Endothelial cell of umbilical vein (primary cell): ENCODE measurements around the gene RIMBP2. TPM values are rescaled to one million over a fixed set of nuclear protein-coding genes. Genes with fewer than 3 reads are reported as not detected.

Experiments
- BruUV-seq: library from RNA; stranded (reverse); fragments of 400-500 nt; replicated peaks from 2 replicates; lab custom pipeline; 2021; lab: Mats Ljungman, UMichigan
- CTCF ChIA-PET: fragments of 300-600, 350-600 bp; sonication (Branson Sonifier 250); formaldehyde crosslinking; loops from one replicate; lab custom pipeline; 2021; ENCODE audit warnings: antibody characterized with exemption, inconsistent platforms; lab: Charles Lee
- POLR2A ChIA-PET: fragments of 300-600, 350-600 bp; sonication (Branson Sonifier 250); formaldehyde crosslinking; loops from one replicate; lab custom pipeline; 2021; ENCODE audit warnings: antibody characterized with exemption, inconsistent platforms; lab: Charles Lee
- DNase-seq: peaks from one replicate; pipeline ENCODE4 v3.0.0-alpha.2; 2011; ENCODE audit warnings: low read depth, low spot score
- FAIRE-seq: peaks from 2 replicates; lab custom pipeline; 2011; peaks lifted over from hg19 to GRCh38; lab: Jason Lieb, UNC
- H2AFZ ChIP-seq: 2 replicates; pipeline ENCODE4 v1.6.0; 2012; ENCODE audit warnings: low read depth, low read length, control low read depth, inconsistent platforms
- H3K27ac ChIP-seq: 2 replicates; pipeline ENCODE4 v1.5.1; 2011; ENCODE audit warnings: low read depth, mild to moderate bottlenecking, control low read depth, low read length, moderate library complexity; ENCODE audit not compliant: insufficient read depth
- H3K27me3 ChIP-seq, 2 experiments: 2 replicates each; pipeline versions ENCODE4 v1.6.0 to v1.6.1; 2011; ENCODE audit warnings: low read length in 2 of 2, mixed read lengths in 1 of 2; ENCODE audit not compliant: control insufficient read depth in 2 of 2, insufficient read depth in 2 of 2
- H3K36me3 ChIP-seq, 2 experiments: 2 replicates in 1 of 2; 3 replicates in 1 of 2; pipeline ENCODE4 v1.5.1; 2011; ENCODE audit warnings: low read length in 2 of 2, mild to moderate bottlenecking in 1 of 2, moderate library complexity in 1 of 2; ENCODE audit not compliant: control insufficient read depth in 2 of 2, insufficient read depth in 2 of 2; ENCODE audit errors: extremely low read depth in 1 of 2
- H3K4me1 ChIP-seq: 3 replicates; pipeline ENCODE4 v1.5.1; 2011; ENCODE audit warnings: mild to moderate bottlenecking, low read length; ENCODE audit not compliant: control insufficient read depth, insufficient read depth; ENCODE audit errors: extremely low read depth
- H3K4me2 ChIP-seq: 2 replicates; pipeline ENCODE4 v1.6.1; 2011; ENCODE audit warnings: low read length, control low read depth, mixed read lengths; ENCODE audit not compliant: insufficient read depth
- H3K4me3 ChIP-seq, 3 experiments: fragments of 200-600 bp in 1 of 3; sonication (generic), shearing (Covaris generic) in 1 of 3; replicated peaks in 1 of 3; 2 replicates each; pipeline ENCODE4 v1.5.1; 2011 to 2016; ENCODE audit warnings: control low read depth in 3 of 3, low read length in 3 of 3, mild to moderate bottlenecking in 2 of 3, inconsistent platforms in 1 of 3, low read depth in 1 of 3, moderate library complexity in 1 of 3; ENCODE audit not compliant: insufficient read depth in 1 of 3
- H3K79me2 ChIP-seq: 2 replicates; pipeline ENCODE4 v1.6.0; 2012; ENCODE audit warnings: low read length, inconsistent platforms; ENCODE audit not compliant: control insufficient read depth, insufficient read depth
- H3K9ac ChIP-seq: replicated peaks from 2 replicates; pipeline ENCODE3; 2011; ENCODE audit warnings: low read length, control low read depth; ENCODE audit not compliant: insufficient read depth; ENCODE audit errors: extremely low read depth
- H3K9me1 ChIP-seq: replicated peaks from 3 replicates; pipeline ENCODE4 v1.6.0; 2011; ENCODE audit warnings: mild to moderate bottlenecking, low read length; ENCODE audit not compliant: control insufficient read depth, insufficient read depth; ENCODE audit errors: extremely low read depth
- H3K9me3 ChIP-seq: replicated peaks from 2 replicates; pipeline ENCODE4 v1.5.1; 2012; ENCODE audit warnings: low read length, inconsistent platforms; ENCODE audit not compliant: control insufficient read depth, insufficient read depth
- H4K20me1 ChIP-seq: replicated peaks from 2 replicates; pipeline ENCODE3; 2011; ENCODE audit warnings: mild to moderate bottlenecking, low read length; ENCODE audit not compliant: control insufficient read depth, insufficient read depth; ENCODE audit errors: extremely low read depth
- CTCF ChIP-seq, 2 donors: IDR thresholded peaks; 1 replicate in 1 of 2; 2 replicates in 1 of 2; pipeline ENCODE4 v1.5.1; 2011; ENCODE audit warnings: low read length in 2 of 2, mild to moderate bottlenecking in 2 of 2, moderate library complexity in 2 of 2, control low read depth in 1 of 2, inconsistent platforms in 1 of 2, low read depth in 1 of 2; ENCODE audit not compliant: insufficient read depth in 1 of 2; ENCODE audit errors: extremely low read depth in 1 of 2
- EZH2 ChIP-seq: IDR thresholded peaks from 2 replicates; pipeline ENCODE4 v1.6.1; 2012; ENCODE audit warnings: borderline replicate concordance, low read depth, mild to moderate bottlenecking, moderate library complexity, low read length, inconsistent platforms; ENCODE audit not compliant: severe bottlenecking
- FOS ChIP-seq: IDR thresholded peaks from 2 replicates; pipeline ENCODE4 v1.6.1; 2011; ENCODE audit warnings: mild to moderate bottlenecking, low read length, moderate library complexity, borderline replicate concordance; ENCODE audit not compliant: insufficient read depth
- GATA2 ChIP-seq: IDR thresholded peaks from 2 replicates; pipeline ENCODE4 v1.7.0; 2011; ENCODE audit warnings: low read depth, mild to moderate bottlenecking, moderate library complexity, mixed read lengths, low read length; ENCODE audit not compliant: insufficient read length, insufficient read depth
- JUN ChIP-seq: IDR thresholded peaks from 2 replicates; pipeline ENCODE4 v1.6.1; 2011; ENCODE audit warnings: borderline replicate concordance, low read depth; ENCODE audit not compliant: insufficient read length, insufficient read depth
- MAX ChIP-seq: IDR thresholded peaks from 2 replicates; pipeline ENCODE4 v1.6.1; 2011; ENCODE audit not compliant: insufficient read depth, insufficient read length
- MYC ChIP-seq: IDR thresholded peaks from one replicate; pipeline ENCODE4 v1.6.1; 2011; ENCODE audit warnings: mild to moderate bottlenecking, low read depth, low read length
- POLR2A ChIP-seq: IDR thresholded peaks from 2 replicates; pipeline ENCODE4 v1.6.1; 2012; ENCODE audit warnings: low read depth, mild to moderate bottlenecking, control low read depth, low read length
- POLR2AphosphoS5 ChIP-seq: IDR thresholded peaks from 2 replicates; pipeline ENCODE4 v1.6.1; 2012; ENCODE audit warnings: low read depth, mild to moderate bottlenecking, control low read depth, low read length, moderate library complexity; ENCODE audit not compliant: insufficient read depth
- dilution Hi-C: fragments of 300-500 bp; cut with MboI; formaldehyde crosslinking; loops from one replicate; pipeline ENCODE4 v1.15.0; 2019; ENCODE audit warnings: low sequenced_read_pairs; ENCODE audit not compliant: extremely low pct_ligation_motif_present
- intact Hi-C: fragments of 100-400 bp; cut with micrococcal nuclease; formaldehyde crosslinking; loops from one replicate; pipeline ENCODE4 v1.10.0; 2022
- polyA plus RNA-seq, 4 experiments: library from polyadenylated mRNA; depleted of rRNA in 3 of 4; stranded (reverse) in 3 of 4; unstranded in 1 of 4; fragments of >200 nt; gene quantifications; 2 replicates each; pipeline versions ENCODE4 v1.2.1 to v1.2.3, GENCODE V29; 2011 to 2012; ENCODE audit warnings: missing spikeins in 1 of 4
- total RNA-seq: library from RNA; stranded (reverse); gene quantifications from 2 replicates; pipeline ENCODE4 v1.2.3, GENCODE V29; 2021

Gene RIMBP2
- total and polyA plus RNA-seq, 2 donors (not counting 3 experiments of a cell fraction or from before 2014, with no cell fraction given), result 0.04 TPM; not detected in 1

- Histone ChIP-seq H3K79me2 (no peaks in the 10 kb centered on the region), H4K20me1 (no peaks in the 10 kb centered on the region), H3K4me2 (no peak overlapping the region), H3K9ac (no peak overlapping the region), H3K9me3 (no peaks in the 10 kb centered on the region), H3K4me3 (no peak overlapping the region), H3K9me1 (no peaks in the 10 kb centered on the region), H3K36me3 (no peaks in the 10 kb centered on the region), H3K27ac (no peak overlapping the region), H3K4me1 (no peaks in the 10 kb centered on the region), H2AFZ (no peak overlapping the region), H3K27me3 (no peaks in the 10 kb centered on the region)
- dilution Hi-C loops (no loop called here), intact Hi-C loops (no loop called here)
- no peak for DNase-seq
- TF ChIP-seq POLR2A (no peak), MYC (no peak), CTCF (IDR thresholded peaks at IDR 0.05; ENCODE audit: extremely low read depth in 1 of 2, insufficient read depth in 1 of 2, low read depth in 1 of 2, low read length in 2 of 2) (no peak), GATA2 (no peak), FOS (no peak), MAX (no peak), POLR2AphosphoS5 (no peak), EZH2 (no peak), JUN (no peak)
- CTCF ChIA-PET, result interaction anchor here (0.6 kb wide), 1 partner anchor 793 kb away, joined by 3 read pairs; no protein-coding TSS in a partner anchor
- BruUV-seq, result no TSS peak
- no peak for FAIRE-seq
- POLR2A ChIA-PET, result no interaction called here
Measured at GRCh38 chr12:130708648-130709047, 7.5 kb downstream of the RIMBP2 start.
